Mesothelial cell of epicardium (in vitro differentiated cells): ENCODE measurements around the gene CFAP46. TPM values are rescaled to one million over a fixed set of nuclear protein-coding genes. Genes with fewer than 3 reads are reported as not detected.

Source experiments
- DNase-seq, 2 experiments: peaks; one replicate each; pipeline ENCODE4 v3.0.0; 2021; ENCODE audit warnings: low spot score in 2 of 2; ENCODE audit not compliant: unreplicated experiment in 2 of 2
- H3K27ac Mint-ChIP-seq: 2 replicates; pipeline ENCODE4 v1.8.0; 2021; ENCODE audit warnings: mixed read lengths
- H3K27me3 Mint-ChIP-seq: 2 replicates; pipeline ENCODE4 v1.8.0; 2021; ENCODE audit warnings: low read depth, mixed read lengths
- H3K36me3 Mint-ChIP-seq: 2 replicates; pipeline ENCODE4 v1.8.0; 2021; ENCODE audit warnings: mixed read lengths
- H3K4me1 Mint-ChIP-seq: 2 replicates; pipeline ENCODE4 v1.8.0; 2021; ENCODE audit warnings: mixed read lengths
- H3K4me3 Mint-ChIP-seq: 2 replicates; pipeline ENCODE4 v1.8.0; 2021; ENCODE audit warnings: mild to moderate bottlenecking, moderate library complexity, mixed read lengths
- H3K9me3 Mint-ChIP-seq: 2 replicates; pipeline ENCODE4 v1.8.0; 2021; ENCODE audit warnings: mixed read lengths
- CTCF ChIP-seq: fragments of 200-600 bp; sonication (generic); IDR thresholded peaks from one replicate; pipeline ENCODE4 v1.5.0; 2021; ENCODE audit warnings: antibody characterized with exemption; ENCODE audit not compliant: unreplicated experiment
- total RNA-seq: library from RNA; stranded (reverse); gene quantifications from 3 replicates; pipeline ENCODE4 v1.2.1, GENCODE V29; 2021

CFAP46 gene
- total RNA-seq, 1 donor from 2014 or later, result 3.1 TPM

- H3K9me3 Mint-ChIP-seq, result no peaks in the 10 kb centered on the region
- no peak for TF ChIP-seq CTCF
- DNase-seq, result no peak
- no peaks in the 10 kb centered on the region for H3K36me3 Mint-ChIP-seq
- no peak overlapping the region for H3K4me3 Mint-ChIP-seq
- H3K4me1 Mint-ChIP-seq, result no peaks in the 10 kb centered on the region
- H3K27me3 Mint-ChIP-seq, result peaks cover 67% of the 10 kb centered on the region
- no peak overlapping the region for H3K27ac Mint-ChIP-seq
Measured at GRCh38 chr10:132790470-132790869, 151.9 kb downstream of the CFAP46 start.

- Mint-ChIP-seq H3K4me3 (no peak overlapping the region), H3K9me3 (no peaks in the 10 kb centered on the region), H3K36me3 (no peaks in the 10 kb centered on the region), H3K4me1 (no peaks in the 10 kb centered on the region), H3K27ac (no peak overlapping the region), H3K27me3 (peaks cover 66% of the 10 kb centered on the region)
- no peak for DNase-seq
- TF ChIP-seq CTCF, result no peak
Measured at GRCh38 chr10:132789659-132790148, 152.7 kb downstream of the CFAP46 start.

GRCh38 chr10:132788831-132789219 is 153.5 kb downstream of the CFAP46 start:
- Mint-ChIP-seq H3K36me3 (no peaks in the 10 kb centered on the region), H3K27ac (no peak overlapping the region), H3K27me3 (peaks cover 66% of the 10 kb centered on the region), H3K4me1 (no peaks in the 10 kb centered on the region), H3K4me3 (no peak overlapping the region), H3K9me3 (no peaks in the 10 kb centered on the region)
- no peak for TF ChIP-seq CTCF
- DNase-seq, result no peak

GRCh38 chr10:132788180-132788830 is 154.1 kb downstream of the CFAP46 start:
- no peak for DNase-seq
- Mint-ChIP-seq H3K27me3 (peaks cover 68% of the 10 kb centered on the region), H3K9me3 (no peaks in the 10 kb centered on the region), H3K4me3 (no peak overlapping the region), H3K4me1 (no peaks in the 10 kb centered on the region), H3K27ac (no peak overlapping the region), H3K36me3 (peaks cover 4% of the 10 kb centered on the region)
- no peak for TF ChIP-seq CTCF

GRCh38 chr10:132787495-132788179 is 154.7 kb downstream of the CFAP46 start:
- no peak overlapping the region for H3K27ac Mint-ChIP-seq
- peaks cover 68% of the 10 kb centered on the region for H3K27me3 Mint-ChIP-seq
- no peak overlapping the region for H3K4me3 Mint-ChIP-seq
- H3K9me3 Mint-ChIP-seq, result no peaks in the 10 kb centered on the region
- no peaks in the 10 kb centered on the region for H3K4me1 Mint-ChIP-seq
- peaks cover 10% of the 10 kb centered on the region for H3K36me3 Mint-ChIP-seq
- no peak for DNase-seq
- TF ChIP-seq CTCF, result no peak
